ENCODE data around the gene NPFFR1.

- no peak for TF ChIP-seq CTCF (IDR thresholded peaks at IDR 0.05 in 2 of 3, conservative IDR thresholded peaks at IDR 0.05 in 1 of 3; ENCODE audit: control insufficient read depth in 2 of 3, extremely low read depth in 1 of 3, insufficient read depth in 1 of 3, low read depth in 3 of 3, low read length in 3 of 3)
- TF ChIP-seq RFX5 (IDR thresholded peaks at IDR 0.05; ENCODE audit: low read depth, low read length): no peak
- no peak for TF ChIP-seq TAF1 (IDR thresholded peaks at IDR 0.05; ENCODE audit: borderline replicate concordance, low read depth, low read length)
- no peak for TF ChIP-seq ATF2 (IDR thresholded peaks at IDR 0.05; ENCODE audit: low read length)
- TF ChIP-seq JUNB (IDR thresholded peaks at IDR 0.05): no peak
- TF ChIP-seq USF2 (IDR thresholded peaks at IDR 0.05; ENCODE audit: borderline replicate concordance, low read depth, low read length): no peak
- no peak for TF ChIP-seq ZNF622 (IDR thresholded peaks at IDR 0.05)
- no peak for TF ChIP-seq MAX (IDR thresholded peaks at IDR 0.05; ENCODE audit: low read depth, low read length)
- TF ChIP-seq RCOR1 (conservative IDR thresholded peaks at IDR 0.05; ENCODE audit: low read depth, low read length): no peak
- TF ChIP-seq RAD51 (IDR thresholded peaks at IDR 0.05): no peak
- TF ChIP-seq ETV6 (conservative IDR thresholded peaks at IDR 0.05 in 1 of 2, IDR thresholded peaks at IDR 0.05 in 1 of 2; ENCODE audit: borderline replicate concordance in 1 of 2, low read depth in 1 of 2): no peak
Measured at GRCh38 chr10:70298393-70298792, 14.6 kb upstream of the NPFFR1 start.
